GM23338 (cell line): ENCODE results near the gene ZBTB37. TPM values are rescaled to one million over a fixed set of nuclear protein-coding genes. Genes with fewer than 3 reads are reported as not detected.

Source experiments
- ATAC-seq: fragments of 200-7000 bp; cut with Tn5 transposase; 3 replicates; pipeline ENCODE4 v1.9.1; 2020
- DNase-seq: peaks from one replicate; pipeline ENCODE4 v3.0.0-alpha.2; 2015; ENCODE audit warnings: low spot score
- H2AFZ ChIP-seq: fragments of 200-600 bp; sonication (generic); 2 replicates; pipeline ENCODE4 v1.8.0; 2016; ENCODE audit warnings: antibody characterized with exemption, mild to moderate bottlenecking, moderate library complexity
- H3F3A ChIP-seq: fragments of 200-600 bp; sonication (generic); replicated peaks from 2 replicates; pipeline ENCODE4 v1.8.0; 2017; ENCODE audit warnings: antibody characterized with exemption, mixed run types, low read depth
- H3K27ac ChIP-seq: fragments of 200-600 bp; sonication (generic); 2 replicates; pipeline ENCODE4 v1.6.1; 2016; ENCODE audit warnings: low read depth
- H3K27me3 ChIP-seq: fragments of 200-600 bp; sonication (generic); 2 replicates; pipeline ENCODE4 v1.8.0; 2016; ENCODE audit warnings: mild to moderate bottlenecking, mixed run types, moderate library complexity; ENCODE audit not compliant: insufficient read depth
- H3K36me3 ChIP-seq: fragments of 200-600 bp; sonication (generic); 2 replicates; pipeline ENCODE4 v1.8.0; 2016; ENCODE audit warnings: mild to moderate bottlenecking; ENCODE audit not compliant: insufficient read depth
- H3K4me1 ChIP-seq: fragments of 200-600 bp; sonication (generic); 2 replicates; pipeline ENCODE4 v1.8.0; 2016; ENCODE audit warnings: mild to moderate bottlenecking, moderate library complexity; ENCODE audit not compliant: insufficient read depth
- H3K4me2 ChIP-seq: fragments of 200-600 bp; sonication (generic); 2 replicates; pipeline ENCODE4 v1.7.1; 2017; ENCODE audit warnings: mixed run types
- H3K4me3 ChIP-seq: fragments of 200-600 bp; sonication (generic); 2 replicates; pipeline ENCODE4 v1.6.1; 2016; ENCODE audit warnings: mixed run types
- H3K79me2 ChIP-seq: fragments of 200-600 bp; sonication (generic); replicated peaks from 2 replicates; pipeline ENCODE4 v1.8.0; 2017; ENCODE audit warnings: mild to moderate bottlenecking; ENCODE audit not compliant: insufficient read depth
- H3K9me2 ChIP-seq: fragments of 200-600 bp; sonication (generic); 2 replicates; pipeline ENCODE4 v1.8.0; 2017; ENCODE audit not compliant: insufficient read depth
- H4K20me1 ChIP-seq: fragments of 200-600 bp; sonication (generic); replicated peaks from 2 replicates; pipeline ENCODE4 v1.8.0; 2017; ENCODE audit warnings: mild to moderate bottlenecking; ENCODE audit not compliant: insufficient read depth
- H3K27ac Mint-ChIP-seq: 2 replicates; pipeline ENCODE4 v1.8.0; 2020; ENCODE audit warnings: inconsistent platforms, mild to moderate bottlenecking, moderate library complexity, mixed read lengths
- H3K27me3 Mint-ChIP-seq: 3 replicates; pipeline ENCODE4 v1.8.0; 2022; ENCODE audit warnings: low read depth, mild to moderate bottlenecking, moderate library complexity, mixed read lengths, inconsistent platforms; ENCODE audit not compliant: insufficient read depth, poor library complexity
- H3K36me3 Mint-ChIP-seq: 3 replicates; pipeline ENCODE4 v1.8.0; 2021; ENCODE audit warnings: low read depth, mild to moderate bottlenecking, inconsistent platforms, moderate library complexity, mixed read lengths
- H3K4me1 Mint-ChIP-seq: 3 replicates; pipeline ENCODE4 v1.8.0; 2020; ENCODE audit warnings: mild to moderate bottlenecking, inconsistent platforms, mixed read lengths
- H3K4me3 Mint-ChIP-seq: 3 replicates; pipeline ENCODE4 v1.8.0; 2021; ENCODE audit warnings: moderate library complexity, mild to moderate bottlenecking, inconsistent platforms, mixed read lengths
- H3K9me3 Mint-ChIP-seq: 3 replicates; pipeline ENCODE4 v1.8.0; 2020; ENCODE audit warnings: moderate library complexity, mild to moderate bottlenecking, inconsistent platforms, mixed read lengths
- CREB1 ChIP-seq: fragments of 250-450 bp; sonication (Bioruptor Pico); IDR thresholded peaks from 2 replicates; pipeline ENCODE4 v1.5.0; 2020; ENCODE audit warnings: low read depth, mild to moderate bottlenecking, moderate library complexity
- CTCF ChIP-seq, 2 experiments: fragments of 200-600 bp in 1 of 2; sonication (generic) in 1 of 2; conservative IDR thresholded peaks; 2 replicates each; pipeline versions ENCODE4 v1.5.1 to v1.6.1; 2016 to 2017; ENCODE audit warnings: antibody characterized with exemption in 2 of 2, low read depth in 2 of 2, mild to moderate bottlenecking in 2 of 2, moderate library complexity in 1 of 2
- ETS1 ChIP-seq: IDR thresholded peaks from 2 replicates; pipeline ENCODE4 v1.6.1; 2016; ENCODE audit warnings: antibody characterized with exemption
- EZH2 ChIP-seq: fragments of 200-600 bp; sonication (generic); IDR thresholded peaks from one replicate; pipeline ENCODE4 v1.8.0; 2017; ENCODE audit warnings: antibody characterized with exemption, mild to moderate bottlenecking, low read depth; ENCODE audit not compliant: unreplicated experiment
- EZH2phosphoT487 ChIP-seq: fragments of 200-600 bp; sonication (generic); IDR thresholded peaks from one replicate; pipeline ENCODE4 v1.8.1; 2018; ENCODE audit warnings: antibody characterized with exemption; ENCODE audit not compliant: unreplicated experiment
- JUNB ChIP-seq: IDR thresholded peaks from one replicate; pipeline ENCODE4 v1.6.1; 2016; ENCODE audit warnings: antibody characterized with exemption; ENCODE audit not compliant: unreplicated experiment
- NANOG ChIP-seq: IDR thresholded peaks from 2 replicates; pipeline ENCODE4 v1.6.1; 2016; ENCODE audit warnings: antibody characterized with exemption, borderline replicate concordance
- POLR2AphosphoS5 ChIP-seq: IDR thresholded peaks from 2 replicates; pipeline ENCODE4 v1.6.1; 2016; ENCODE audit warnings: antibody characterized with exemption, low read depth
- REST ChIP-seq: IDR thresholded peaks from one replicate; pipeline ENCODE4 v1.6.1; 2018; ENCODE audit warnings: antibody characterized with exemption; ENCODE audit not compliant: unreplicated experiment
- STAT1 ChIP-seq: IDR thresholded peaks from one replicate; pipeline ENCODE4 v1.6.1; 2016; ENCODE audit warnings: antibody characterized with exemption; ENCODE audit not compliant: unreplicated experiment
- ZNF114 ChIP-seq: fragments of 250-450 bp; sonication (Bioruptor Pico); IDR thresholded peaks from 2 replicates; pipeline ENCODE4 v1.5.0; 2020; ENCODE audit warnings: mild to moderate bottlenecking, moderate library complexity
- ZNF331 ChIP-seq: fragments of 250-450 bp; sonication (Bioruptor Pico); IDR thresholded peaks from 2 replicates; pipeline ENCODE4 v1.5.0; 2020; ENCODE audit warnings: low read depth, mild to moderate bottlenecking, moderate library complexity
- polyA plus RNA-seq: library from polyadenylated mRNA; unstranded; fragments of >200 nt; fragmentation: Nextera tagmentation; extraction: Ambion mirVana; gene quantifications from 2 replicates; pipeline ENCODE4 v1.2.1, GENCODE V29; 2016
- total RNA-seq: library from RNA; depleted of rRNA; stranded (reverse); fragments of >200 nt; shearing (Covaris generic); gene quantifications from 2 replicates; pipeline ENCODE4 v1.2.3, GENCODE V29; 2014

The ZBTB37 gene
- total and polyA plus RNA-seq, 2 experiments from 2014 or later: 2.7 to 15.8 TPM

DNA sequence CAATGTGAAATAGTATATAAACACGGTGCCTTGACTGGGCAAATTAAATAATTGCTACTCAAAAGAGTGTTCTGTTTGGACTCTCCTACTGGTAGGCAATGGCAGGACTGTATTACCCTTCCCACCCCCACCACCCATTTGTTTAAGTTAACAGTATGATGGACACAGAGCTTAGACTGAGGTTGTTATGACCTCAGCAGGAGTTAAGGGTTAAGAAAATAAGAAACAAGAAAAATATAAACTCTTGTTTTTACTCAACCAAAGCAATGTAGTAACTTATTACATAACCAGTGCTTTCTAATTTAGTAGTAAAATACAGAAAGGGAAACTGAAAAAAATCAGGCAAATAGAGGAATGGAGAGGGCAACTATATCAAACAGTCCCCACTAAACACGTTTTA is 68.9 kb downstream of the ZBTB37 start (continued):
- TF ChIP-seq REST: no peak
- no peak for TF ChIP-seq ZNF331 (CRISPR knock-in tag)
- no peak for TF ChIP-seq ZNF114

GRCh38 chr1:173946380-173946921 is 78.3 kb downstream of the ZBTB37 start:
- H3K9me3 Mint-ChIP-seq: no peaks in the 10 kb centered on the region
- peaks cover 2% of the 10 kb centered on the region for H3K27me3 Mint-ChIP-seq
- ATAC-seq (no peak), DNase-seq (no peak)
- H3K27ac Mint-ChIP-seq: peak overlapping the region; percentile 5; the same call in 1 of the 2 replicates
- H3K79me2 ChIP-seq: no peaks in the 10 kb centered on the region
- no peak overlapping the region for H3K4me3 ChIP-seq
- H3K27me3 ChIP-seq: no peaks in the 10 kb centered on the region
- no peaks in the 10 kb centered on the region for H3K9me2 ChIP-seq
- no peaks in the 10 kb centered on the region for H3K4me1 Mint-ChIP-seq
- H4K20me1 ChIP-seq: no peaks in the 10 kb centered on the region
- H3K4me3 Mint-ChIP-seq: no peak overlapping the region
- H2AFZ ChIP-seq: no peak overlapping the region
- H3K27ac ChIP-seq: no peak overlapping the region
- no peaks in the 10 kb centered on the region for H3K4me1 ChIP-seq
- no peak overlapping the region for H3K4me2 ChIP-seq
- no peaks in the 10 kb centered on the region for H3F3A ChIP-seq
- peaks cover 72% of the 10 kb centered on the region for H3K36me3 Mint-ChIP-seq
- H3K36me3 ChIP-seq: peaks cover 44% of the 10 kb centered on the region
- TF ChIP-seq JUNB (no peak), EZH2phosphoT487 (no peak), ETS1 (no peak), EZH2 (no peak), STAT1 (no peak), POLR2AphosphoS5 (no peak), ZNF331 (CRISPR knock-in tag) (no peak), NANOG (no peak), CREB1 (CRISPR knock-in tag) (no peak)

DNA sequence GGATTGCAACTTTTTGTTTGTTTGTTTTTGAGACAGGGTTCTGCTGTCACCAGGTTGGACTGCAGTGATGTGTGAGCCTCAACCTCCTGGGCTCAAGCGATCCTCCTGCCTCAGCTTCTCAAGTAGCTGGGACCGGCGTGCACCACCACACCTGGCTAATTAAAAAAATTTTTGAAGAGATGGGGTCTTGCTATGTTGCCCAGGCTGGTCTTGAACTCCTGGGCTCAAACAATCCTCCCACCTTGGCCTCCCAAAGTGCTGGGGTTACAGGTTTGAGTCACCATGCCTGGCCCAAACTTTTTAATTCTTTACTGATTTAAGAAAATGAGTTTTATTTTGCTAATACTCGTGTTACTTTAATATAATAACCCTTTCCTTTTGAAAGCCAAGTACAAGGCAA is 80.4 kb downstream of the ZBTB37 start:
- no peaks in the 10 kb centered on the region for H4K20me1 ChIP-seq
- DNase-seq (no peak), ATAC-seq (no peak)
- H2AFZ ChIP-seq: no peak overlapping the region
- Mint-ChIP-seq H3K36me3 (peaks cover 62% of the 10 kb centered on the region), H3K27ac (no peak overlapping the region), H3K9me3 (no peaks in the 10 kb centered on the region), H3K4me1 (no peaks in the 10 kb centered on the region), H3K27me3 (no peaks in the 10 kb centered on the region), H3K4me3 (no peak overlapping the region)
- H3K9me2 ChIP-seq: no peaks in the 10 kb centered on the region
- H3K79me2 ChIP-seq: no peaks in the 10 kb centered on the region
- no peaks in the 10 kb centered on the region for H3F3A ChIP-seq
- no peak overlapping the region for H3K4me3 ChIP-seq
- H3K4me2 ChIP-seq: no peak overlapping the region
- H3K27ac ChIP-seq: no peak overlapping the region
- peaks cover 50% of the 10 kb centered on the region for H3K36me3 ChIP-seq
- no peaks in the 10 kb centered on the region for H3K4me1 ChIP-seq
- no peaks in the 10 kb centered on the region for H3K27me3 ChIP-seq
- TF ChIP-seq ZNF331 (CRISPR knock-in tag): no peak
- TF ChIP-seq NANOG: no peak
- no peak for TF ChIP-seq EZH2phosphoT487
- TF ChIP-seq JUNB: no peak
- no peak for TF ChIP-seq CTCF (conservative IDR thresholded peaks at IDR 0.05; ENCODE audit: low read depth in 2 of 2)
